RPMI8226 (cell line): ENCODE results near the gene ALKBH5.

ENCODE experiments used
- DNase-seq: peaks from one replicate; pipeline ENCODE4 v3.0.0-alpha.2; 2015

The ALKBH5 gene

GRCh38 chr17:18159551-18160120, 24.0 kb upstream of the ALKBH5 start:
- no peak for DNase-seq

DNA sequence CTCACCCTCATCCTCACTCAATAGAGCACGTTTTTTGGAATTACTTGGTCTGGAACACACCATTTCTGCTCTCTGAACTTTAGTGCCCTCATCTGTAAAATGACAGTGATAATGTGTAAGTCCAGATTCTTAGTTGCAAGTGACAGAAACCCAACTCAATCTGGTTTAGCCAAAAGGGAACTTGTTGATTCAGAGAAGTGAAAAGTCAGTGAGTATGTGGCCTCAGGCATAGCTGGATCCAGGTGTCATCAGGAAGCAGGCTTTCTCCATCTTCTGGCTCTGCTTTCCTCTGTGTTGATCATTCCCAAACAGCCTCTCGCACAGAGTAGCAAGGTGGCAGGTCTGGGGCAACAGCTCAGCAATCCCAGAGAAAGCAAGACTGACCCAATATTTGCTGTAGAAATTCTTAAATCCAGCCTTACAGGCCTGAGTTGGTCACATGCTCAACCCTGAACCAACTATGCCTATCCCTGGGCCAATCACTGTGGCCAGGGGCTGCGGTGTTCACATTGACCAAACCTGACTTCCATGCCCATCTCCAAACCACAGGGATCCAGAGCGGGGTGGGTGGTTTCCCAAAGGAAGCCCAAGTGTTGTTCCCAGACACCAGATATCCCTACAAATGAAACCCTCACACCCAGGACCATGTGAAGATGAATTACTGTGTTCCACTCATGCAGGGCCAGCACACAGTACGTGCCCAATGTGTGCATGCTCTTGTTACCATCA, 23.3 kb upstream of the ALKBH5 start:
- DNase-seq: no peak

DNA sequence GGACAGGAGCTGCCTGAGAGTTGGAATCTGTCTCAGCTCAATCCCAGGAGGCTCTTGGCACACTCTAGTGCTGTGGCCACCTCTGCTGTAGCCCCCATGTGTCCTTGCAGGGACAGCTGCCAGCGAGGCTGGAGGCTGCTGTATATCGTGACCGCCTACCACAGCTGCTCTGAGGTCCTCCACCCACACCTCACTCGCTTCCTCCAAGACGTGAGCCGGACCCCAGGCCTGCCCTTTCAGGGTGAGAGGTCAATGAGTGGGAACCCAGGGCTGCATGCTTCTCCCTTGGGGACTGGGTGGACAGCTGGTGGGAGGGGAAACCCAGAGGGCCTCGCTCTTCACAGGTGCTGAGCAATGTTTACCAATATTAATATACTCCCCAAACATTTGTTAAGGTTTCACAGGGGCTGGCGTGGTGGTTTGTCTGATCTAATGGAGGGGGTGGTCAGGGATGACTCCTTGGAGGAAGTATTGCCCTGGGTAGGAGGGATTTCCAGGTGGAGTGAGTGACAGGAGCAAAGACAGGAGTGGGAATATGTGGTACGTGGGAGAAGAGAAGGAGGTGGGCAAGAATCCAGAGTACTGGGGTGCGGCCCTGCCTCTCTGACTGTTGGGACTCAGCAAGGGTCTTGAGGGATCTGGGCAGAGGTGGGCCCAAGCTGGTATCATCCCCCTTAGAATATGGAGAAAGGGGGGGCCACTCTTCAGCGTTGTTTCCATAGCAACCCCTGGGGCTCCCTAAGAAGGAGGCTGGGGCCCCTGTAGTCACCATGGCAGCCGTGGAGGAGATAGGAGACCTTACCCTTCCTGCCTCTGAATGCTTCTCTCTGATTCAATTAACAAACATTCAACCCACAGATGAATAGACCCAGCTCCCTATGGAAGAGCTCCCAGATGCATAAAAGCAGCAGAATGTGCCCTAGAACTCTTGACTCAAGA, 22.2 kb upstream of the ALKBH5 start:
- no peak for DNase-seq

- DNase-seq: no peak
These were observed 20.1 kb upstream of the ALKBH5 start for GRCh38 chr17:18163547-18163946.

GRCh38 chr17:18166894-18167293, 16.7 kb upstream of the ALKBH5 start:
- peak; percentile 49 for DNase-seq

DNA sequence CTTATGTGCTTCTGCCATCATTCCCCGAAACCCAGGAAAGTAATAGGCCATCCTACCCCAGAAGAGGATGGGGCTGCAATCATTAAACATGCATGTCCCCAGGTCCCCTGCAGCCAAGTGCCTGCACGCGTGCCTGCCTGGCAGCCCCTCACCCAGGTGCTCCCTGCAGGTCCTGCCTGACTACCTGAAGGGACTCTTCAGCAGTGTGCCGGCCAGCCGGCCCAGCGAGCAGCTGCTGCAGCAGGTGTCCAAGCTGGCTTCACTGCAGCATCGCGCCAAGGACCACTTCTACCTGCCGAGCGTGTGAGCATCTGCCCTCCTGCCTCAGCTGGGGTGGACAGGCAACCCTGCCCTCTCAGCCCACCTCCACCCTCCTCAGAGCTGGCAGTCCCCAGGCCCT, 16.2 kb upstream of the ALKBH5 start:
- DNase-seq: no peak

DNA sequence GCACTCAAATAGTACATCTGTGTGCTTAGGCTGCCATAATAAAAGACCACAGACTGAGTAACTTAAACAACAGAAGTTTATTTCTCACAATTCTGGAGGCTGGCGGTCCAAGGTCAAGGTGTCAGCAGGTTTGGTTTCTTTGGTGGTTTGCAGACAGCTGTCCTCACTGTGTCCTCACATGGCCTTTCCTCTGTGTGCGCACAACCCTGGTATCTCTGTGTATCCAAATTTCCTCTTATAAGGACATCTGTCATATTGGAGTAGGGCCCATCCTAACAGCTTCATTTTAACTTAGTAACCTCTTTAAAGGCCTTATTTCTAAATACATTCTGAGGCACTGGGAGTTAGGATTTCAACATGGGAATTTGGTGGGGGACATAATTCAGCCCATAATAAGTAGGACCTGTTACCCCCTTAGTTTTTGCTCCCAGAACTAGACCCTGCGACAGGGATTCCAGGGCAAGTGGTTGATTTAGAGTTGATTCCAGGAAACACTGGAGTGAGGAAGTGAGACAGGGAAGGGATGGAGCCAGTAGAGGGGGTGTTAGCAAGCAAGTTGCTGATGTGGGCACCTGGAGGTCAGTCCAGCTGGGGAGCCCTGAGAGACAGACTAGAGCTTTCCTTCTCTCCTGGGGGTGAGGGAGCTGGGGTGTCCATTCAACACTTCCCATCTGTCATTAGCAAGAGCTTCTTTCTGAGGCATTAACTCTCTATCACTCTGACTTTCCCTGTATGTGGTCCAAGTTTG, 10.9 kb upstream of the ALKBH5 start:
- DNase-seq: peak; percentile 68

DNA sequence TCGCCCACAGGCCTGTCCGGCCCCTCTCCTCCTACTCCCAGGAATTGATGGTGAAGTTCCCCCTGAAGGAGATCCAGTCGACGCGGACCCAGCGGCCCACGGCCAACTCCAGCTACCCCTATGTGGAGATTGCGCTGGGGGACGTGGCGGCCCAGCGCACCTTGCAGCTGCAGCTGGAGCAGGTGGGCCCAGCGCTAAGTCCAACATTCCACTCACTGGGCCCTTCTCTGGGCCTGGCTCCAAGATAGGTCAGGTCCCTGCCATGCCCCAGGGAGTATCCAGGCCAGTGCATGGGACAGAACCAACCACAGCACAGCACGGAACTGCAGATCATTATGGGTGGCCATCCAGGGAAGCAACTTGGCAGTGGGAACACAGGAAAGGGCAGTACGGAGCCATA, 9.9 kb upstream of the ALKBH5 start:
- DNase-seq: no peak

- no peak for DNase-seq
These were observed 7.5 kb upstream of the ALKBH5 start for GRCh38 chr17:18176176-18176575.

- no peak for DNase-seq
These were observed 6.5 kb upstream of the ALKBH5 start for GRCh38 chr17:18177133-18177532.

- no peak for DNase-seq
These were observed 5.9 kb upstream of the ALKBH5 start for GRCh38 chr17:18177722-18178121.

DNA sequence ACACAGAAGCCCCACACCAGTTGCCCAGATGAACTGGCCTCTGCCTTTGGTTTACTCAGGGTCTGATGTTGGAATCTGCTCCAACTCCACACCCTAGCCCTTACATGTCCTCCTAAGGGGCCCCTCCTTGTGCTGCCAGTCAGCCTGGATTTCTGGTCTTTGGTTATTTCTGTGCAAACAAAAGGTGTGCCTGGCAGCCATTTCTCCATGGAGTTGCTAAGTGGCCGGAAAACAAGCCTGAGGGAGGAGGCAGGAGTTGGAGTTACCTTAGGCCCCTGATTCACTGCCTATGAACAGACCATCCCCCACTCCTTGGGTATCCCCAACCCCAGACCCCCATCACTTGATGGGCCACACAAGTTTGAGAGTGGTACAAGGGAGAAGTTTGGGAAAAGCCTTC, 4.4 kb upstream of the ALKBH5 start:
- DNase-seq: no peak

GRCh38 chr17:18179804-18180203, 3.8 kb upstream of the ALKBH5 start:
- DNase-seq: no peak

GRCh38 chr17:18181358-18181757, 2.3 kb upstream of the ALKBH5 start:
- no peak for DNase-seq

GRCh38 chr17:18182110-18182977, 1.3 kb upstream of the ALKBH5 start:
- DNase-seq: no peak

- peak; percentile 91 for DNase-seq
These were observed 672 bp upstream of the ALKBH5 start for GRCh38 chr17:18182978-18183333.

DNA sequence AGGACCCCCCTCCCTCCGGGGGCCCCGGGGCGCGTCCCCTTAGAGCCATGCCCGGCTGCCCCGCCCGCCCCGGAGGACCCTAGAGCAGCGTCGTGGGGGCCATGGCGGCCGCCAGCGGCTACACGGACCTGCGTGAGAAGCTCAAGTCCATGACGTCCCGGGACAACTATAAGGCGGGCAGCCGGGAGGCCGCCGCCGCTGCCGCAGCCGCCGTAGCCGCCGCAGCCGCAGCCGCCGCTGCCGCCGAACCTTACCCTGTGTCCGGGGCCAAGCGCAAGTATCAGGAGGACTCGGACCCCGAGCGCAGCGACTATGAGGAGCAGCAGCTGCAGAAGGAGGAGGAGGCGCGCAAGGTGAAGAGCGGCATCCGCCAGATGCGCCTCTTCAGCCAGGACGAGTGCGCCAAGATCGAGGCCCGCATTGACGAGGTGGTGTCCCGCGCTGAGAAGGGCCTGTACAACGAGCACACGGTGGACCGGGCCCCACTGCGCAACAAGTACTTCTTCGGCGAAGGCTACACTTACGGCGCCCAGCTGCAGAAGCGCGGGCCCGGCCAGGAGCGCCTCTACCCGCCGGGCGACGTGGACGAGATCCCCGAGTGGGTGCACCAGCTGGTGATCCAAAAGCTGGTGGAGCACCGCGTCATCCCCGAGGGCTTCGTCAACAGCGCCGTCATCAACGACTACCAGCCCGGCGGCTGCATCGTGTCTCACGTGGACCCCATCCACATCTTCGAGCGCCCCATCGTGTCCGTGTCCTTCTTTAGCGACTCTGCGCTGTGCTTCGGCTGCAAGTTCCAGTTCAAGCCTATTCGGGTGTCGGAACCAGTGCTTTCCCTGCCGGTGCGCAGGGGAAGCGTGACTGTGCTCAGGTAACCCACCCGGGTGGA, 759 bp downstream of the ALKBH5 start:
- DNase-seq: peak; percentile 74

- peak; percentile 40 for DNase-seq
These were observed 1.8 kb downstream of the ALKBH5 start for GRCh38 chr17:18185391-18185790.

DNA sequence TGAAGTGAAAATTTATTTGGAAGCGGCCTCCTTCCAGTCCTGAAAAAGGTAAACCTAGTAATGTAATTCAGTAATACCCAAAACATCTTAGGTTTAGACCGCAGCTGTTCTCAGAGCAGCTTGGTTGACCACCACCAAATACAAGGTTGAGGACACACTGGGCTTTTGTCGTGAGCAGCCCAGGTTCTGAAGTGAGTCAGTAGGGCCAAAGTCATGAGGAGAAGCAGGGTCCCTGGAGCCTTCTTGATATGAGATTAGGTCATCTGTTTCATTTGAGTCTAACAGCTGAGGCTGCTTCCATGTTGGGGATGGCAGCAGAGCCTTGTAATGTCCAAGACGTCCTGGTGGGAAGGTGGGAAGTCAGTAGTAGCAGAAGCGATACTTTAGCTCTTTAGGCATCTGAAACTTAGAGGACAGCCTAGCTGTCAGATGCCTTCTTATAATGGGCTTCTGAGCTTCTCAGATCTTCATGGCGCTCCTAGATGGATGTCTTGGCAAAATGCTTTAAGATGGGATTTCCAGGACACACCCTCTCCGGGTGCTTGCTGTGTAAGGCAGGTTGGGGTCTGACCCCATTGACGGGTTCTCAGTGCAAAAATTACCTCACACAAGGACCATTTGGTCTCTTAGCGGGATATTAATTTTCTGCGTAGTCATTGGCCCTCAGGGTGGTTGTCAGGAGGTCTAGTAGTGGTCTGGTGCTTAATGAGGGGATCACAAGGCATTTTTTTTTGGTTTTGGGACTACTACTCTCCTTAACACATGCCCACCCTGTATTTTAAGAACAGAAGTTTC, 2.4 kb downstream of the ALKBH5 start:
- peak; percentile 25 for DNase-seq

GRCh38 chr17:18186627-18186982, 3.0 kb downstream of the ALKBH5 start:
- no peak for DNase-seq
